HG02884 (cell line): ENCODE measurements around the gene DIS3L.
"Not testable (repeated sequence)": the region's sequence is repeated elsewhere in the genome, so short reads cannot be mapped to it uniquely, and the experiment has no call there.

Experiments
- ATAC-seq: cut with Tn5 transposase; IDR thresholded peaks from one replicate; pipeline ENCODE4 v1.9.1; 2021; ENCODE audit warnings: mild to moderate bottlenecking, moderate library complexity; ENCODE audit not compliant: unreplicated experiment

The DIS3L gene

DNA sequence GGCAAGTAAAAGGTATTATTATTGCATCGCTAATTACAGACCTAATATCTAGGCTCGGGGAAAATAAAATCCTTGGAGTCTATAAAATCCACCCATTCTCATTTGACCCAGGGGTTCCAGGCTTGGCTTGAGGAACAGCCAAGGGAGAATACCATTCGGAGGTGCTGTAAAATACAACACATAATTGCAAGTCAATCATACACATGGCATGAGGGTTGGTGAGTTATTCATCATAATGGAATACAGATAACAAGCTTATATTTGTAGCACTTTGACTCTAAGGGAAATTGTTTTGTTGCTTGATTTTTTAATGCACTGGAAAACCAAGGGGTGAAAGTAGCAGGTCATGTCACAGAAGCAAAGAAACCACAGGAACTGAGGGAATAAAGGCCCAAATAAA, 16.8 kb upstream of the DIS3L start:
- no peak for ATAC-seq

DNA sequence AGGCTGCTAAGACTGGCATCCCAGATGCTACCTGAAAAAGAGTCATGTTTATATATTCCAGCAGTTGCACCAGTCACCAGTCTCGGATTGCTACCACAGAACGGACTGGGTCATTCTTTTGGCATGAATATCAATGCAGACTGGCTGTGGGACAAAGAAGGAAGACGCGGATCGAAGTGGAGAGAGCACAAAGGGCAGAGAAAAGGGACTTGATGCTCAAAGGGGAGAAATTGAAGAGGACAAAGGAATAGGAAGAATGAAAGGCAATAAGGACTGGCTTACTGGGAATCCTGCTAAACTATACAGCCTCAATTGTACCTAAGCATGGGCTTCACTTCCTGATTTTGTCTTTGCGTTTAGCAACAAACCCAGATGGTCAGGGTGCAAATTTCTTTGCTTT, 15.3 kb upstream of the DIS3L start:
- no peak for ATAC-seq

DNA sequence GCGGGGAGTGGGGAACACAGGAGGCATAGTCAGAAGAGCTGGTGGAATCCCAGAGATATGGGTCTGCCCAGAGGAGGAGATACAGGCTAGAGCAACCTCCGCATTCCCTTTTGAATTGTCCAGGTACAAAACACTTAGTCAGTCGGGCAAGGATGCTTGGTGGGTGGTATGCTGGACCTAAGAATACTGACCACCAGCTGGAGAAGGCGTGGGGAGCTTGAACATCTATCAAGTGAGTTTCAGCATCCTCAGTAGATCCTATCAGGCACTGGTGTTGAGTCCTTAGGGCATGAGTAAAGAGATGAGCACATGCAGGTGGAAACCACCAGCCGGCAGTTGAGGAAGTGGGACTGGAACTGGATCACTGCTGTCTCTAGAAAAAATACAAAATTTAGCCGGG, 14.7 kb upstream of the DIS3L start:
- no peak for ATAC-seq

DNA sequence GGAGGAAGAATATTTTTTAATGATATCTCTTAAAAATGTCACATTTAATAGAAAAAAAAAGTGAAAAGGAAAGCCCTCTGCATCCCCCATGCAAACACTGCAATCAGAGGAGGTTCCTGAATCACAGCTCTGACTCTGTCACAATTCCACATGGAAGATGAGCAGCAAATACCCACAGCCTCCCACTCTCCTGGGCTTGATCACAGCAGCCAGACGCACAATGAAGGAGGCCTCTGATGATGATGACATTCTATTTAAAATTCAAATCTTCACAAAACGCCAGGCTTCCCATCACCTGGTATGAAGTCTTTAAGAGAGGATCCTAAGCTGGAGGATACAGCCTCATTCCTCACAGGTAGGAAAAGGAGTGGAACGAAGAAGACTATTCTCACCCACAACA, 9.1 kb upstream of the DIS3L start:
- ATAC-seq = no peak

DNA sequence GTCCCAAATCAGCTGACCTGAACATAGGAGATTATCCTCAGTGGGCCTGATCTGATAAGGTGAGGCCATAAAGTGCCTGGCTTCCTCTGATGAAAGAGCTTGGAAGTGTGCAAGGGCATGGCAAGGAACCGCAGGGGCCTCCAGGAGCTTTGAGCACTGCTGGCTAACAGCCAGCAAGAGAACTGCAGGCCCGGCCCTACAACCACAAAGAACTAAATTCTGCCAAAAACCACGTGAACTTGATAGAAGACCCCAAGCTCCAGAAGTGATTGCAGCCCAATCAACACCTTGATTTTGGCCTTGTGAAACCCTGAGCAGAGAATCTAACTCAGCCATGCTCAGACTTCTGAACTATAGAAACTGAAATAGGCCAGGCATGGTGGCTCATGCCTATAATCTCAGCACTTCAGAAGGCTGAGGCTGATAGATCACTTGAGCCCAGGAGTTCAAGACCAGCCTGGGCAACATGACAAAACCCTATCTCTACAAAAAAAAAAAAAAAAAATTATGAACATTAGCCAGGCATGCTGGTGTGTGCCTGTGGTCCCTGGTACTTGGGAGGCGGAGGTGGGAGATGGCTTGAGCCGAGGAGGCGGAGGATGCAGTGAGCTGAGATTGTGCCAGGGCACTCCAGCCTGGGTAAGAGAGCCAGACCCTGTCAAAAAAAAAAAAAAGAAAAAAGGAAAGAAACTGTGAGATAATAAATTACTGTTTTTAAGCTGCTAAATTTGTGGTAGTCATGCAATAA, 7.7 kb upstream of the DIS3L start:
- no peak for ATAC-seq

DNA sequence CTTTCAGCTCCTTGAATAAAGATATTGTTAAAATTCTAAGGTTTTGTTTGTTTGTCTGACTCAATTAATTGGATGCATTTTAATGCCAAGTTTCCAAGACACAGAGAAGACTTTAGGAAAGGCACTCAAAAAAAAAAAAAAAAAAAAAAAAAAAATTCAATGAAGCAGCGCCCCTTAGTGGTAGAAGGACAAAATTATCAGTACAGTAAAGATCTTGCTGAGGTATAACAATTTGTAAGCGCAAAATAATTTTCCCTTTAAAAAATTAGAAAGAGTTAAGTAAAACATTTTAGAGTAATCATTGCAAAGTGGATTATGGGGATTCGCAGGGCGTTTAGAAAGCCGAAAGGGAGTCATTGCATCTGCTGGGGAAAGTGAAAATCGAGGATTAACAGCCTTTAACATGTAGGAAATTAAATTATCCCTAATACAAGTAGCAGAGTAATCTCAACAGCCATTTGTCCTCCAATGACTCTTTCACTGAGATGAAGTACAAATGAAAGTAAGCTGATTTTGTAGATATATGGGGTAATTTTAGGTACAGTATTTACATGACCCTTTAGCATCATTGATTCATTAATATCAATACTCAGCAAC, 5.8 kb upstream of the DIS3L start:
- ATAC-seq = no peak

DNA sequence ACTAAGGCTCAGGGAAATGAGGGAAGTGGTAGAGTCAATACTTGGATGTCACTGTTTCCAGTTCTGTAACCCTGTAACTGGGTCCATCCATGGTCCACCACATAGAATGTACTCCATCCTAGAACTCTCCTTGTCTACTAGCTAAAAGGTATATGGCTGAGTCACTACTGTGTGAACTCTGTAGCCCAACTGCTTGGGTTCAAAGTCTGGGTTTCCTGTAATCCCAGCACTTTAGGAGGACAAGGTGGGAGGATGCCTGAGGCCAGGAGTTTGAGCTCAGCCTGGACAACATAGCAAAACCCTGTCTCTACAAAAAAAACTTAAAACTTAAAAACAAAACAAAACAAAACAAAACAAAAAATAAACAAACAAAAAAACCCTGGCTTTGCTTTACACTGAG, 5.3 kb upstream of the DIS3L start:
- no peak for ATAC-seq

DNA sequence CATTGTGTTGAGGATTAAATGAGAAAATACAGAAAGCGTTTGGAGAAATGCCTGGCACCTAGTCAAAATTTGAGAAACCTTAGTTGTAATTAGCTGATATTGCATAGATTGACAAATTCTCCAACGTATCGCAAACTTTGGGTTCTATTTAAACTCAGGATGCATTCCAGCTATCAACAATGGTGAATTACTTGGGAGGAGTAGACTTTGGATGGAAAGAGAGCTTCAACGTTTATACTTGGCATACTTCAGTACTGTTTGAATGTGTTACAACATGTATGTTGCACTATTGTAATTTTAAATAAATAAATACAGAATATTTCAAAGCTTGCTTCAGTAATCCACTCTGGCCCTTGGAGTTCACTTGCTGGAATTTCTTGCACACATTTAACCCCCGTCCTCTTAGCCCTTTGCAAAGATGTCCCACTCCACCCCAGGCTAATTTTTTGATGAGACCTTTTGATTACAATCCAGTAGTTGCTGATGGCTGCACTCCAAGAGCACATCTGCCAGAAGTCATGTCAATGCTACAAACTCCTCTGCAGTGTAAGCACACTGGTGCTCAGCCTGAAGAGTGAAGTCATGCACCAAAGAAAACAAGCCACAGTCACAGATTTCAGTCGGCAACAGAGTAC, 4.7 kb upstream of the DIS3L start:
- no peak for ATAC-seq

DNA sequence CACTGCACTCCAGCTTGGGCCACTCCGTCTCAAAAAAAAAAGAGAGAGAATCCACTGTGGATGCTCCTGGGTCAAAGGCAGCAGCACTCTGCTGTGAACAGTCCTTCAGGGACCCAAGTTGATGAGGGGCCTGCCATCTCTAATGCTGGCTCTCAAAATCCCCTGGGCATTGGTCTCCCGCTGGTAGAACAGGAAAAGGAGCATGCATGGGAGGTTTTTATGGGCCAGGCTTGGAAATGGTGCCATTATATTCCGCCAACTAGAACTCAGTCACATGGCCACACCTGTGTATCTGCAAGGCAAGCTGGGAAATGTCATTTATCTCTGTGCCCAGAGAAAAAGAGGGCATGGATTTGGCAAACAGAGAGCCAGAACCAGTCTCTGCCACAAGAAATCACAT, 3.4 kb upstream of the DIS3L start:
- no peak for ATAC-seq

DNA sequence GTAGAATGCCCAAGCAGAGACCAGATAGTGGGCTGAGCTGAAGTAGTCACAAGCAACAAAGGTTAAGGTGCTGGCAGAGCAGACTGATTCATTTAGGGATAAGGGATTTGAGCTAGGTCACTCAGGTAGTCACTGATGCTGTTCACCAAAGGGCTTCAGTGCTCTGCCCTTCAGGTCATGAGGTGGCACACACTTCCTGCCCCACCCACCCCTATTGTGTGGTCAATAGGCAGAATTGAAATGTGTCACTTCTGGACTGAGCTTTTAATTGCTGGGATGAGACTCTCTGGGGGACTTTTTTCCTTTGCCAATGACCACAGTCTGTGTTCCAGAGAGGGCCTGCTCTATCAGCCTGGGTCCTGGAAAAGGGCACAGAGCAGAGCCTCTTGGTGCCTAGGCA, 2.9 kb upstream of the DIS3L start:
- no peak for ATAC-seq

DNA sequence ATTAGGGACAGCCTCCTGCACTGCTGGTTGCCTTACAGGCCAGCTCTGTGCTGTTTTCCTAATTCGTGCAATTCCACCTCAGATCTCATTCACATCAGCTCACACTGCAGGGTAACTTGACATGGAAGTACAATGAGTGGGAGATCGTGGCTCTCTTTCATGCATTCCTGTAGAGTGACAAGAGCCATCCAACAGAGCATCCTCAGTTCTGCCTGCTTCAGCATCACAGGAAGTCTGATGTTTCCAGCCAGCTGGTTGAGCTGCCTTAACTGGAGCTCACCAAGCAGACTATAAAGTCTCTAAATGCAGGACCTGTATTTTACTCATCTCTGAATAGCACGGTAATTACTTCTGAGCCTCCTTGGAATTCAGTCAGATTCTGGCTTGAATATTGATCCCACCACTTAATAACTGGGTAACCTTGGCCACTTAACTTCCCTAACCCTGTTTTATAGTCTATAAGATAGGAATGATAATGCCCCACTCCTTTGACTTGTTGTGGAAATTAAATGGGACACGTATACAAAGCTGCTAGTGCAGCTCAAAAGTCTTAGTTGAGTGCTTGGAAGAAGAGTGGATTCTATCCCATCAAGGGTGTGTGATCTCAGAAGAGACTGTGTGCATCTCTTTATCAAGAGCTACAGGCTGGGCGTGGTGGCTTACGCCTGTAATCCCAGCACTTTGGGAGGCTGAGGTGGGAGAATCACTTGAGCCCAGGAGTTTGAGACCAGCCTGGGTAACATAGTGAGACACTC, 1.4 kb upstream of the DIS3L start:
- no peak for ATAC-seq

DNA sequence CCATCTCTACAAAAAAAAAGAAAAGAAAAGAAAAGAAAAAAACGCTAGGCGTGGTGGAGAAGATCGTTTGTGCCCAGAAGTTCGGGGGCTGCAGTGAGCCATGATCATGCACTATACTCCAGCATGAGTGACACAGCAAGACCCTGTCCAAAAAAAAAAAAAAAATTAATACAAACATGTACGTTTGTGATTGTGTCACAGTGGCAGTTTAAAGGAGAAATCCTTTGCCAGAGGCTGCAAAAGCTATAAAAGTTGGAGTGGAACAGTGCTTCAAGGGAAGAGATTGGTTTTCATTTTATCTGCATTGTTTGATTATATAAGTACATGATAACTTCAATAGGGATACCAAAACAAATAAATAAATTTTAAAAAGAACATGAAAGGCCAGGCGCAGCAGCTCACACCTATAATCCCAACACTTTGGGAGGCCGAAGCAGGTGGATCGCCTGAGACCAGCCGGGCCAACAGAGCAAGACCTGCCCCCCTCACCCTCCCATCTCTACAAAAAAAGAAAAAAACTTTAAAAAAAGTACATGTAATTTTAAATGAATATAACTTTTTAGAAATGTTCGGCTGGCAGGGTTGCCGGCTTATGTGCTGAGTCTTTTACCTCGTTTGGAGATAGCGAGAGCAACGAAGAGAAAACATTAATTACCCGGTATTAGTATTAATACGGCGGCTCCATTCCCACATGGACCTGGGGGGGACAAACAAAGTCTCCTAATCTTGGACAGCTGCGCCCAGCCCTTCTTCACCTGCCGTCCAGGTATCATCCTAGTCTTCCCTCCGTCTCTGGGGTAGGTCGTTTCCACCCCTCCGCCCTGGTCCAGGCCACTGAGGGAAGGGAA, 573 bp upstream of the DIS3L start:
- no peak for ATAC-seq

DNA sequence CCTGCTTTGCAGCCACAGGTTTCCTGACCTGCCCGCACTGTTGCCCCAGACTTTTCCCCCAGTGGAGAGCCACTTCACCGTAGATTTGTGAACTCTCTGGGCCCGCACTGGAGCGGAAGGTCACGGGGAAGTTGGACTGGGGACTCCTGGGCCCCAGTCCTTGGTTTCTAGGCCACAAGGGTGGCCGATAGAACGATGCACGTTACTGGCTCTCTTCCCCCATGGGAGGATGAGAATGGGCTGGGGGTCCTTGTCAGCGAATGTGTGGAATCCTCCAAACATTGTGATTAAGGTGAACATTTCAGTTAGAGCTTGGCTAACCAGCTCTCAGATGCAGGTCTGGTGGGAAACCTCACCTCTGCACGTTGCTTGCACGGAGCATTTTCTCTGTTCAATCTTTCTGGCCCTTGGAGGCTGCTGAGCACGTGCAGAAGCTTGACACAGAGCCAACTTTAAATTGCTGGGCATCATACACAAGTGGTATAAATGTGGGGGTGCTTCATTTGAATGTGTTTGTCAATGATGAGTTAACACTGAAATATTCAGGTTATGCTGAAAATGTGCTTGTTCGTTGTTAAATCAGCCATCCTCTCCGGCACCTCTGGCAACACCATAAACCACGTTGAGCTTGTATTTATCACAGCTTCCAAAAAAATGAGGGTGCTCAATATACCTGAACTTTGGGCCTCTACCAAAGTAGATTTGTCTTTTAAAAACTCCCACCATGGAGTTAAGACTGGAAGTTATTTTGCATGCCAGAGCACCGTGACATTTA, 976 bp downstream of the DIS3L start:
- ATAC-seq = peak; percentile 5

DNA sequence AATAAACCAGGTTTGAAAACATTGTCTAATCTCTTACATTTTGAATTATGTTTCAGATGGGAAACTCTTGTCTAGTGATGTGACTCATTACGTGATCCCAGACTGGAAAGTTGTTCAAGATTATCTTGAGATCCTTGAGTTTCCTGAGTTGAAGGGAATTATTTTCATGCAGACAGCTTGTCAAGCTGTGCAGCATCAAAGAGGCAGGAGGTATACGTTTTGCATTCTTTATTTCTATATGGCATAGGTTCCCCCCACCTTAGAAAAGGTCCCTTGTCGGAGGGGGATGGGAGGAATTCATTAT, 1.5 kb downstream of the DIS3L start:
- no peak for ATAC-seq

DNA sequence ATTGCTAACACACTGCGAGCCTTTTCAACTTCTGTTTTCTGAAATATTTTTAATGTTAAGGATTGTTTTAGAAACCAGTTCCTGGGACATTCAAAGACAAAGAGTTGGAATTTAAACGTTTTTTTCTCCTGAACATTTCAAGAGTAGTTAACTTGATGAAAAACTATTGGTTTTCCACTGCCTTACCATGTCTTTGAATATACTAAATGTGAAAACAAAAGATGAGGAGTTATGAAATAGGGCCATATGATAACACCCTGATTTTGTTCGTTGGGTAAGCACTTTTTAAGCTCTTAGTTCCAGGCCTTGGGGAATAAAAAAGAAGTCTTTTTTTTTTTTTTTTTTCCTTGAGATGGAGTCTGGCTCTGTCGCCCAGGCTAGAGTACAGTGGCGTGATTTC, 2.8 kb downstream of the DIS3L start:
- no peak for ATAC-seq

DNA sequence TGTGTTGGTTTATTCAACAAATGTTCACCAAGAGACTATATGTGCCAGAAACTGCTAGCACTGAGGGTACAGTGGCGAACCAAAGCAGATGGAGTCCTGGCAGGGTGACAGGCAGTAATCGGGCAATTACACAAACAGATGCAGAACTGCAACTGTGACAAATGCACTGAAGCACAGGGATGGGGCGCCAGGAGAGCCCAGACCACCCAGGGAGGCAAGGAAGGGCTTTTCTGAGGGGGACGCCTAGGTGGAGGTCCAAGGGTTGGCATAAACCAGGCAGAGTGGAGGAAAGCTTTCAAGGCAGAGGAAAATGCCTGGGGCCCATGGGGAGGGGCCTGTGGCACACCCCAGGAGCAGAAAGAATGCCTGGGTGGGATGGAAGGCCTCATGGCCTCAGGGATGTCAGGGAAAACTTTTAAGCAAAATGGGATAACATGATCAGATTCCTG, 5.5 kb downstream of the DIS3L start:
- no peak for ATAC-seq

DNA sequence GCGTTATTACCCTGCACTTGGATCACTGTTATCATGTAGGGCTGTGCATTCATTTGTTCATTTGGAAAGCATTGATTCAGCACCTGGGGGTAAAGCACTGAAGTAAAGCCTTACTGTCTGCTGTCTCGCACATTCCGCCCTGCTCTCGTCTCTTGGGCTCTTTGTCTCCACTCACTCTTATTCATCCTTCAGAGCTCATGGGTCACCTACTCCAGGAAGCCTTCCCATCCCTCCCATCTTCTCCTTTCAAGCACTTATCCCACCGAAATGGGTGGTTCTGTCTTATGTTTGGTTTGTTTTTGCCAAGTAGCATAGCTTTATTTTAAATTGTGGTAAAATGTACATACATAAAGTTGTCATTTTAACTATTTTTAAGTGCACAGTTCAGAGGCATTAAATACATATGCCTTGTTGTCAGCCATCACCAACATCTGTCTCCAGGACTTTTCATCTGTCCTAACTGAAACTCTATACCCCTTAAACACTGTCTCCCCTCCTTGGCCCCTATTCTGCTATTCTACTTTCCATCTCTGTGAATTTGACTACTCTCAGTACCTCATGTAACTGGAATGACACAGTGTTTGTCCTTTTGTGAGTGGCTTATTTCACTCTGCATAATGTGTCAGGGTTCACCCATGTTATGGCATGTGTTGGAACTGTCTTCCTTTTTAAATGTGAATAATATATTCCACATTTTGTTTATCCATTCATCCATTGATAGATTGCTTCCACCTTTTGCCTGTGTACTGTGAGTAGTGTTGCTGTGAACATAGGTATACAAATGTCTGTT, 9.3 kb downstream of the DIS3L start:
- ATAC-seq = no peak

DNA sequence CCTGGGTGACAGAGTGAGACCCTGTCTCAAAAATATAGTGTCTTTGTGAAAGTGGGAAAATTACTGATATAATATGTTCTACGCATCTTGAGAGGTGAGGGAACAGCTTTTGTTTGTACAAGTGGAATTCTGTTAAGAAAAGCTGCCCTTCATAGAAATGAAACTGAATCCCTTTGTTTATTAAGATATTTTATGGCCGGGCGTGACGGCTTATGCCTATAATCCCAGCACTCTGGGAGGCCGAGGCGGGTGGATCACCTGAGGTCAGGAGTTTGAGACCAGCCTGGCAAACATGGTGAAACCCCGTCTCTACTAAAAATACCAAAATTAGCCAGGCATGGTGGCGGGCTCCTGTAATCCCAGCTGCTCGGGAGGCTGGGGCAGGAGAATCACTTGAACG, 11.1 kb downstream of the DIS3L start:
- not testable (repeated sequence) for ATAC-seq

DNA sequence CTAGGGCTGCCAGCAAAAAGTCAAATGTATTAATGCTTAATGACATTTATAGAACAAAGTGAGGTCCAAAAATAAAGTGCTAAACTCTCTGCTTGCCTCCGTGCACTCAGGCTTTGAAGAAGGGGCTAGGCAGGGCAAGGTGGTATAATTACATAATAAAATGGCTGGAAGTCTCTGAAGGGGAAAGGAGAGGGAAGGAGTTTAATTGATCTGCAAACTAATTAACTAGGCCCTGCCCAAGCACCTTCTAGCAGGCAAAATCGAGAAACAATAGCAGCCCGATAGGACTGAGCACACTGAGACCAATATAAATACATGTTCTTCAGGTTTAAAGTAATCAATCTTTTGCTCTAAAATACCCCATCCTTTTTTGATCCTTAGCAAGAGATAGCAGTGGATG, 13.0 kb downstream of the DIS3L start:
- no peak for ATAC-seq
